Measurements from ENCODE around the gene VILL. TPM values are rescaled to one million over a fixed set of nuclear protein-coding genes. Genes with fewer than 3 reads are reported as not detected.
"Not testable (repeated sequence)": the region's sequence is repeated elsewhere in the genome, so short reads cannot be mapped to it uniquely, and the experiment has no call there.

The VILL gene
- total and polyA plus RNA-seq, 2 donors (not counting 1 experiment from before 2014, with no cell fraction given) = 2.0 to 9.4 TPM

GRCh38 chr3:38049358-38050126 lies 59.0 kb downstream of the VILL start:
- DNase-seq (ENCODE audit: low read depth in 2 of 2) = no peak
- Histone ChIP-seq H3K4me2 (ENCODE audit: extremely low read depth, insufficient read depth, low read length) (no peak overlapping the region), H3K36me3 (ENCODE audit: control insufficient read depth, insufficient read depth, low read length) (no peaks in the 10 kb centered on the region), H3K79me2 (ENCODE audit: control insufficient read depth, insufficient read depth, low read length) (no peaks in the 10 kb centered on the region), H3K9me3 (ENCODE audit: control insufficient read depth, insufficient read depth, low read depth, low read length) (no peaks in the 10 kb centered on the region), H3K4me3 (replicated peaks in 1 of 4; ENCODE audit: control extremely low read depth in 1 of 4, insufficient read depth in 1 of 4, low read depth in 3 of 4, low read length in 4 of 4) (no peak overlapping the region), H3K4me1 (ENCODE audit: control insufficient read depth, extremely low read depth, insufficient read depth, low read length) (no peaks in the 10 kb centered on the region), H3K9ac (ENCODE audit: insufficient read depth, low read length) (no peak overlapping the region), H3K27ac (ENCODE audit: insufficient read depth, low read length) (no peak overlapping the region), H3K27me3 (ENCODE audit: control insufficient read depth, insufficient read depth, low read length) (peaks cover 7% of the 10 kb centered on the region), H4K20me1 (ENCODE audit: control insufficient read depth, extremely low read depth, insufficient read depth, low read length) (no peaks in the 10 kb centered on the region), H2AFZ (ENCODE audit: low read length) (no peak overlapping the region)
- no peak for TF ChIP-seq EZH2 (IDR thresholded peaks at IDR 0.05; ENCODE audit: low read length, missing control alignments)
- TF ChIP-seq CTCF (conservative IDR thresholded peaks at IDR 0.05 in 1 of 2, IDR thresholded peaks at IDR 0.05 in 1 of 2; ENCODE audit: low read depth in 1 of 2, low read length in 2 of 2) = no peak

- Histone ChIP-seq H2AFZ (ENCODE audit: low read length) (no peak overlapping the region), H3K4me1 (ENCODE audit: control insufficient read depth, extremely low read depth, insufficient read depth, low read length) (no peaks in the 10 kb centered on the region), H3K9ac (ENCODE audit: insufficient read depth, low read length) (no peak overlapping the region), H3K4me3 (replicated peaks in 1 of 4; ENCODE audit: control extremely low read depth in 1 of 4, insufficient read depth in 1 of 4, low read depth in 3 of 4, low read length in 4 of 4) (no peak overlapping the region), H3K79me2 (ENCODE audit: control insufficient read depth, insufficient read depth, low read length) (no peaks in the 10 kb centered on the region), H3K4me2 (ENCODE audit: extremely low read depth, insufficient read depth, low read length) (no peak overlapping the region), H4K20me1 (ENCODE audit: control insufficient read depth, extremely low read depth, insufficient read depth, low read length) (no peaks in the 10 kb centered on the region), H3K27ac (ENCODE audit: insufficient read depth, low read length) (no peak overlapping the region), H3K36me3 (ENCODE audit: control insufficient read depth, insufficient read depth, low read length) (no peaks in the 10 kb centered on the region), H3K9me3 (ENCODE audit: control insufficient read depth, insufficient read depth, low read depth, low read length) (no peaks in the 10 kb centered on the region), H3K27me3 (ENCODE audit: control insufficient read depth, insufficient read depth, low read length) (peaks cover 5% of the 10 kb centered on the region)
- no peak for DNase-seq (ENCODE audit: low read depth in 2 of 2)
- TF ChIP-seq EZH2 (IDR thresholded peaks at IDR 0.05; ENCODE audit: low read length, missing control alignments) (no peak), CTCF (conservative IDR thresholded peaks at IDR 0.05 in 1 of 2, IDR thresholded peaks at IDR 0.05 in 1 of 2; ENCODE audit: low read depth in 1 of 2, low read length in 2 of 2) (no peak)
Measured at GRCh38 chr3:38051131-38051530, 60.5 kb downstream of the VILL start.

- H3K27ac ChIP-seq (ENCODE audit: insufficient read depth, low read length); H3K27me3 ChIP-seq (ENCODE audit: control insufficient read depth, insufficient read depth, low read length); H3K36me3 ChIP-seq (ENCODE audit: control insufficient read depth, insufficient read depth, low read length); DNase-seq (ENCODE audit: low read depth in 2 of 2); H3K4me2 ChIP-seq (ENCODE audit: extremely low read depth, insufficient read depth, low read length); H3K79me2 ChIP-seq (ENCODE audit: control insufficient read depth, insufficient read depth, low read length); H3K4me3 ChIP-seq (replicated peaks in 1 of 4; ENCODE audit: control extremely low read depth in 1 of 4, insufficient read depth in 1 of 4, low read depth in 3 of 4, low read length in 4 of 4); H3K9me3 ChIP-seq (ENCODE audit: control insufficient read depth, insufficient read depth, low read depth, low read length); H2AFZ ChIP-seq (ENCODE audit: low read length); H4K20me1 ChIP-seq (ENCODE audit: control insufficient read depth, extremely low read depth, insufficient read depth, low read length); H3K4me1 ChIP-seq (ENCODE audit: control insufficient read depth, extremely low read depth, insufficient read depth, low read length); H3K9ac ChIP-seq (ENCODE audit: insufficient read depth, low read length): not testable (repeated sequence)
Measured at GRCh38 chr3:38053286-38053685, 62.7 kb downstream of the VILL start.

GRCh38 chr3:38053813-38054498 lies 63.4 kb downstream of the VILL start:
- H3K9ac ChIP-seq (ENCODE audit: insufficient read depth, low read length); DNase-seq (ENCODE audit: low read depth in 2 of 2); H3K4me3 ChIP-seq (replicated peaks in 1 of 4; ENCODE audit: control extremely low read depth in 1 of 4, insufficient read depth in 1 of 4, low read depth in 3 of 4, low read length in 4 of 4); H3K36me3 ChIP-seq (ENCODE audit: control insufficient read depth, insufficient read depth, low read length); H3K79me2 ChIP-seq (ENCODE audit: control insufficient read depth, insufficient read depth, low read length); H2AFZ ChIP-seq (ENCODE audit: low read length); H3K9me3 ChIP-seq (ENCODE audit: control insufficient read depth, insufficient read depth, low read depth, low read length); H3K4me2 ChIP-seq (ENCODE audit: extremely low read depth, insufficient read depth, low read length); H3K27me3 ChIP-seq (ENCODE audit: control insufficient read depth, insufficient read depth, low read length); H3K4me1 ChIP-seq (ENCODE audit: control insufficient read depth, extremely low read depth, insufficient read depth, low read length); H3K27ac ChIP-seq (ENCODE audit: insufficient read depth, low read length); H4K20me1 ChIP-seq (ENCODE audit: control insufficient read depth, extremely low read depth, insufficient read depth, low read length): not testable (repeated sequence)

Data from fibroblast of lung (primary cell).